Calu3 (cell line): Measurements from ENCODE around the gene ITK. TPM values are rescaled to one million over a fixed set of nuclear protein-coding genes. Genes with fewer than 3 reads are reported as not detected.

Experiments
- BruUV-seq: library from RNA; stranded (reverse); fragments of 400-500 nt; replicated peaks from 2 replicates; lab custom pipeline; 2021; lab: Mats Ljungman, UMichigan
- CTCF ChIA-PET: fragments of 300-600 bp; sonication (Branson Sonifier 250); formaldehyde crosslinking; loops from one replicate; lab custom pipeline; 2022; ENCODE audit warnings: antibody characterized with exemption; lab: Charles Lee
- DNase-seq: peaks from one replicate; pipeline ENCODE4 v3.0.0; 2022
- H3K27ac Mint-ChIP-seq: one replicate; pipeline ENCODE4 v1.8.0; 2022; ENCODE audit warnings: mixed read lengths; ENCODE audit not compliant: unreplicated experiment
- H3K27me3 Mint-ChIP-seq: one replicate; pipeline ENCODE4 v1.8.0; 2022; ENCODE audit warnings: mixed read lengths; ENCODE audit not compliant: unreplicated experiment
- H3K36me3 Mint-ChIP-seq: one replicate; pipeline ENCODE4 v1.8.0; 2022; ENCODE audit warnings: mild to moderate bottlenecking, moderate library complexity, mixed read lengths; ENCODE audit not compliant: insufficient read depth, unreplicated experiment
- H3K4me1 Mint-ChIP-seq: one replicate; pipeline ENCODE4 v1.8.0; 2022; ENCODE audit warnings: mild to moderate bottlenecking, low read depth, mixed read lengths; ENCODE audit not compliant: unreplicated experiment
- H3K4me3 Mint-ChIP-seq: one replicate; pipeline ENCODE4 v1.8.0; 2022; ENCODE audit warnings: mild to moderate bottlenecking, low read depth, moderate library complexity, mixed read lengths; ENCODE audit not compliant: unreplicated experiment
- H3K9me3 Mint-ChIP-seq: one replicate; pipeline ENCODE4 v1.8.0; 2022; ENCODE audit warnings: low read depth, mixed read lengths; ENCODE audit not compliant: unreplicated experiment
- intact Hi-C: fragments of 100-400 bp; cut with micrococcal nuclease; formaldehyde crosslinking; loops from one replicate; pipeline ENCODE4 v1.10.0; 2022; ENCODE audit not compliant: unreplicated experiment
- total RNA-seq: library from RNA; stranded (reverse); gene quantifications from 2 replicates; pipeline ENCODE4 v1.2.3, GENCODE V29; 2022
- TF ChIP-seq, protein P1 (sequence below): fragments of 200-600 bp; IDR thresholded peaks from one replicate; pipeline ENCODE4 v1.8.0; 2022; ENCODE audit warnings: antibody characterized with exemption; ENCODE audit not compliant: unreplicated experiment

Gene ITK
- total RNA-seq, 1 experiment from 2014 or later = not detected

DNA sequence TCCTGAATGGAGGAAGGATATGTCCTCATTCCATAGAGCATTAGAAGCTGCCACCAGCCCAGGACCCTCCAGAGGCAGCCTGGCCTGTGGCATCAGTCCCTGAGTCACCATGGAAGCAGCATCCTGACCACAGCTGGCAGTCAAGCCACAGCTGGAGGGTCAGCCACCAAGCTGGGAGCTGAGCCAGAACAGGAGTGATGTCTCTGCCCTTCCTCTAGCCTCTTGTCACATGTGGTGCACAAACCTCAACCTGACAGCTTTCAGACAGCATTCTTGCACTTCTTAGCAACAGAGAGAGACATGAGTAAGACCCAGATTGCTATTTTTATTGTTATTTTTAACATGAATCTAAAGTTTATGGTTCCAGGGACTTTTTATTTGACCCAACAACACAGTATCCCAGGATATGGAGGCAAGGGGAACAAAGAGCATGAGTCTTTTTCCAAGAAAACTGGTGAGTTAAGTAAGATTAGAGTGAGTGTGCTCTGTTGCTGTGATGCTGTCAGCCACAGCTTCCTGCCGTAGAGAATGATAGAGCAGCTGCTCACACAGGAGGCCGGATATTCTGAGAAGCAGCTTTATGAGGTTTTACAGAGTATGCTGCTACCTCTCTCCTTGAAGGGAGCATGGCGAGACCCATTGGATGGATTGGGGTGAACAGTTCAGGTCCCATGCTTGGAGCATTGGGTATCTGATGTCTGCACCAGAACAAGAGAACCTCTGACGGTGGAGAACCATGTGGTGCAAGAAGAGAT is 72.2 kb downstream of the ITK start:
- DNase-seq = no peak
- intact Hi-C loops = loop anchor here (1.0 to 10.0 kb wide), 4 partner anchors 59 to 492 kb away; partner anchors contain the start of gene LSM11
- H3K9me3 Mint-ChIP-seq = no peaks in the 10 kb centered on the region
- no peak overlapping the region for H3K27ac Mint-ChIP-seq
- no peaks in the 10 kb centered on the region for H3K36me3 Mint-ChIP-seq
- TF ChIP-seq, protein P1, sequence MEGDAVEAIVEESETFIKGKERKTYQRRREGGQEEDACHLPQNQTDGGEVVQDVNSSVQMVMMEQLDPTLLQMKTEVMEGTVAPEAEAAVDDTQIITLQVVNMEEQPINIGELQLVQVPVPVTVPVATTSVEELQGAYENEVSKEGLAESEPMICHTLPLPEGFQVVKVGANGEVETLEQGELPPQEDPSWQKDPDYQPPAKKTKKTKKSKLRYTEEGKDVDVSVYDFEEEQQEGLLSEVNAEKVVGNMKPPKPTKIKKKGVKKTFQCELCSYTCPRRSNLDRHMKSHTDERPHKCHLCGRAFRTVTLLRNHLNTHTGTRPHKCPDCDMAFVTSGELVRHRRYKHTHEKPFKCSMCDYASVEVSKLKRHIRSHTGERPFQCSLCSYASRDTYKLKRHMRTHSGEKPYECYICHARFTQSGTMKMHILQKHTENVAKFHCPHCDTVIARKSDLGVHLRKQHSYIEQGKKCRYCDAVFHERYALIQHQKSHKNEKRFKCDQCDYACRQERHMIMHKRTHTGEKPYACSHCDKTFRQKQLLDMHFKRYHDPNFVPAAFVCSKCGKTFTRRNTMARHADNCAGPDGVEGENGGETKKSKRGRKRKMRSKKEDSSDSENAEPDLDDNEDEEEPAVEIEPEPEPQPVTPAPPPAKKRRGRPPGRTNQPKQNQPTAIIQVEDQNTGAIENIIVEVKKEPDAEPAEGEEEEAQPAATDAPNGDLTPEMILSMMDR = no peak
- H3K4me3 Mint-ChIP-seq = no peak overlapping the region
- BruUV-seq = no TSS peak
- H3K27me3 Mint-ChIP-seq = peaks cover 15% of the 10 kb centered on the region
- H3K4me1 Mint-ChIP-seq = no peaks in the 10 kb centered on the region
- CTCF ChIA-PET = interaction anchor here (0.5 to 2.2 kb wide), 2 partner anchors 60 to 224 kb away, joined by 3 to 9 read pairs; no protein-coding TSS in a partner anchor

- Mint-ChIP-seq H3K9me3 (no peaks in the 10 kb centered on the region), H3K4me1 (no peaks in the 10 kb centered on the region), H3K27ac (no peak overlapping the region), H3K4me3 (no peak overlapping the region), H3K27me3 (peaks cover 15% of the 10 kb centered on the region), H3K36me3 (no peaks in the 10 kb centered on the region)
- TF ChIP-seq, protein P1 = peak; percentile 95
- DNase-seq = peak; percentile 72
- CTCF ChIA-PET = interaction anchor here (0.6 to 2.2 kb wide), 5 partner anchors 10 to 1811 kb away, joined by 3 to 9 read pairs (median 4); no protein-coding TSS in a partner anchor
- intact Hi-C loops = loop anchor here (1.0 to 10.0 kb wide), 4 partner anchors 59 to 491 kb away; partner anchors contain the start of gene LSM11
- BruUV-seq = no TSS peak
Measured at GRCh38 chr5:157253547-157253946, 72.9 kb downstream of the ITK start.

DNA sequence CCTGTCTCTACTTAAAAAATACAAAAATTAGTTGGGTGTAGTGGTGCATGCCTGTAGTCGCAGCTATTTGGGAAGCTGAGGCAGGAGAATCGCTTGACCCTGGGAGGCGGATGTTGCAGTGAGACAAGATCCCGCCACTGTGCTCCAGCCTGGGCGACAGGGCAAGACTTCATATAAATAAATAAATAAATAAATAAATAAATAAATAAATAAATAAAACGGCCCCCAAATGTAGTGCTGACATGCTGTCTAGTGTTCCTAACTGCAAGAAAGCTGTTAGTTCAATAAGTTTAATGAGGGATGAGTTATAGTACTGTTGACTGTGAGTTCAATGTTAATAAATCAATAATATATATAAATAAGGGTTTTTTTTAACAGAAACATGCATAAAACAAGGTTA is 77.8 kb downstream of the ITK start:
- Mint-ChIP-seq H3K4me1 (no peaks in the 10 kb centered on the region), H3K4me3 (no peak overlapping the region), H3K27me3 (peaks cover 44% of the 10 kb centered on the region), H3K36me3 (no peaks in the 10 kb centered on the region), H3K9me3 (no peaks in the 10 kb centered on the region), H3K27ac (no peak overlapping the region)
- BruUV-seq = no TSS peak
- DNase-seq = no peak
- TF ChIP-seq, protein P1 = no peak
- intact Hi-C loops = loop anchor here (10.0 kb wide), 1 partner anchor 486 kb away; the partner anchor contains the start of gene LSM11
- CTCF ChIA-PET = no interaction called here

DNA sequence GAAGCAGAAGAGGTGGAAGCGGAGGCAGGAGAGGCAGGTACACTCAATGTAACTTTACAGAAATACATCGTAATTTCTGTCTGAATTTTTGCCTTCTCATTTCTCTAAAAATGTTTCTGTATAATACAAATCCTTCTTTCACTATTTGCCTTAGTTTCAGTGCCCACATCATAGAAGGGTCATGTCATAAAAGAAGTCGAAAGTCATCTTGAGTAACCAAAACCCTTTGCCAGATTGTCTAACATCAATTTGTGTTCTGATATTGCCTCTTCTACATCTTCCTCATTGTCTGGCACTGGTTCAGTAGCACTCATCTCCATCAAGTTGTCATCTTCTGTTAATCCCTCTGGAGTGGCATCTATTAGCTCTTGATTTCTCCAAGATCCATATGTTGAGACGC is 79.1 kb downstream of the ITK start:
- intact Hi-C loops = loop anchor here (10.0 kb wide), 1 partner anchor 485 kb away; the partner anchor contains the start of gene LSM11
- CTCF ChIA-PET = interaction anchor here (0.8 kb wide), 1 partner anchor 15 kb away, joined by 3 read pairs; no protein-coding TSS in a partner anchor
- Mint-ChIP-seq H3K4me3 (no peak overlapping the region), H3K27me3 (peaks cover 44% of the 10 kb centered on the region), H3K36me3 (no peaks in the 10 kb centered on the region), H3K27ac (no peak overlapping the region), H3K9me3 (no peaks in the 10 kb centered on the region), H3K4me1 (no peaks in the 10 kb centered on the region)
- no TSS peak for BruUV-seq
- TF ChIP-seq, protein P1 = no peak
- DNase-seq = no peak
